ENCODE measurements around the gene HELB. TPM values are rescaled to one million over a fixed set of nuclear protein-coding genes. Genes with fewer than 3 reads are reported as not detected.

The HELB gene
- polyA plus RNA-seq, 1 donor from 2014 or later: 1.8 TPM

DNA sequence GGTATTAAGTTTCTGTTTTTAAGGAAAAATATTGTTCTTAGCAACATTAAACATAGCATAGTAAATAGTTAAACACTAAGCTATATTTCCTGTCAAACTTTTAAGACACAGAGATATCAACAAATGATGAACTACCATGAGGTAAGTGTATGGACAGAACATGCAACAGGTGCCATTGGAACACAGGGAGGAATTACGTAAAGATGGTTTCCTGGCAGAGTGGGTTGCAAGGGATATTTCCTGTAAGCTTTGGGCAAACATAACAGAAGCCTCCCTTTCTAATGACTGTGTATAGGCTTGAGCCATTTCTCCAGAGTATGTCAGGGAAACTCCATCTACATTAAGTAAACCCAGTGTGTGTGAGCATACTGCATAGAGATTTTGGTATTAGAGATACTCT is 31.7 kb upstream of the HELB start:
- Histone ChIP-seq H3K4me2 (ENCODE audit: low read length) (no peak overlapping the region), H3F3A (ENCODE audit: insufficient read depth, low read length, poor library complexity, severe bottlenecking) (no peaks in the 10 kb centered on the region), H2AFZ (ENCODE audit: low read depth, low read length) (no peak overlapping the region), H3K79me2 (replicated peaks; ENCODE audit: insufficient read depth, low read length) (no peaks in the 10 kb centered on the region), H3K9ac (ENCODE audit: low read length) (no peak overlapping the region), H3K27me3 (ENCODE audit: insufficient read depth, low read depth, low read length) (no peaks in the 10 kb centered on the region), H3K9me3 (ENCODE audit: low read length) (no peaks in the 10 kb centered on the region), H3K4me3 (ENCODE audit: low read length) (no peak overlapping the region), H4K20me1 (ENCODE audit: insufficient read depth) (no peaks in the 10 kb centered on the region), H3K9me2 (ENCODE audit: insufficient read depth, low read length) (no peaks in the 10 kb centered on the region), H3K27ac (ENCODE audit: low read length) (no peak overlapping the region), H3K36me3 (ENCODE audit: insufficient read depth, low read length) (no peaks in the 10 kb centered on the region)
- TF ChIP-seq, protein P1, sequence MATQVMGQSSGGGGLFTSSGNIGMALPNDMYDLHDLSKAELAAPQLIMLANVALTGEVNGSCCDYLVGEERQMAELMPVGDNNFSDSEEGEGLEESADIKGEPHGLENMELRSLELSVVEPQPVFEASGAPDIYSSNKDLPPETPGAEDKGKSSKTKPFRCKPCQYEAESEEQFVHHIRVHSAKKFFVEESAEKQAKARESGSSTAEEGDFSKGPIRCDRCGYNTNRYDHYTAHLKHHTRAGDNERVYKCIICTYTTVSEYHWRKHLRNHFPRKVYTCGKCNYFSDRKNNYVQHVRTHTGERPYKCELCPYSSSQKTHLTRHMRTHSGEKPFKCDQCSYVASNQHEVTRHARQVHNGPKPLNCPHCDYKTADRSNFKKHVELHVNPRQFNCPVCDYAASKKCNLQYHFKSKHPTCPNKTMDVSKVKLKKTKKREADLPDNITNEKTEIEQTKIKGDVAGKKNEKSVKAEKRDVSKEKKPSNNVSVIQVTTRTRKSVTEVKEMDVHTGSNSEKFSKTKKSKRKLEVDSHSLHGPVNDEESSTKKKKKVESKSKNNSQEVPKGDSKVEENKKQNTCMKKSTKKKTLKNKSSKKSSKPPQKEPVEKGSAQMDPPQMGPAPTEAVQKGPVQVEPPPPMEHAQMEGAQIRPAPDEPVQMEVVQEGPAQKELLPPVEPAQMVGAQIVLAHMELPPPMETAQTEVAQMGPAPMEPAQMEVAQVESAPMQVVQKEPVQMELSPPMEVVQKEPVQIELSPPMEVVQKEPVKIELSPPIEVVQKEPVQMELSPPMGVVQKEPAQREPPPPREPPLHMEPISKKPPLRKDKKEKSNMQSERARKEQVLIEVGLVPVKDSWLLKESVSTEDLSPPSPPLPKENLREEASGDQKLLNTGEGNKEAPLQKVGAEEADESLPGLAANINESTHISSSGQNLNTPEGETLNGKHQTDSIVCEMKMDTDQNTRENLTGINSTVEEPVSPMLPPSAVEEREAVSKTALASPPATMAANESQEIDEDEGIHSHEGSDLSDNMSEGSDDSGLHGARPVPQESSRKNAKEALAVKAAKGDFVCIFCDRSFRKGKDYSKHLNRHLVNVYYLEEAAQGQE (IDR thresholded peaks at IDR 0.05; ENCODE audit: borderline replicate concordance): no peak

DNA sequence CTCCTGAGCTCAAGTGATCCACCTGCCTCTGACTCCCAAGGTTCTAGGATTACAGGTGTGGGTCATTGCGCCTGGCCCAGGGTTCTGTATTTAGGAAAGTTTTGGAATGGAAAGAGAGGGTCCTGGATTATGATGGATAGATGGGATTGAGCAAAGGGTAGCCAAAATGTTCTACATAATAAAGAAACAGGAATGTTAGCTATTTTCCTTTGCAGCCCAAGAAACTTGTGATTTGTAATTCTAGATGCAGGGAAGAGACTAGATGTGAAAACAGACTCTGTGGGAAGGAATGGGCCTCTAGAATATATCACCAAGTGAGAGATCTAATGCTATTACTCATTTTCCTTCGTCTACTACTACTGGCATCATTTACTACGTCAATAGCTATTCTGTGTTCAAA is 29.6 kb upstream of the HELB start:
- Histone ChIP-seq H3K27ac (ENCODE audit: low read length) (no peak overlapping the region), H3K79me2 (replicated peaks; ENCODE audit: insufficient read depth, low read length) (no peaks in the 10 kb centered on the region), H3K36me3 (ENCODE audit: insufficient read depth, low read length) (no peaks in the 10 kb centered on the region), H2AFZ (ENCODE audit: low read depth, low read length) (no peak overlapping the region), H3K4me3 (ENCODE audit: low read length) (no peak overlapping the region), H3K9me3 (ENCODE audit: low read length) (no peaks in the 10 kb centered on the region), H3K4me2 (ENCODE audit: low read length) (no peak overlapping the region), H3K9me2 (ENCODE audit: insufficient read depth, low read length) (no peaks in the 10 kb centered on the region), H3K9ac (ENCODE audit: low read length) (no peak overlapping the region), H3K27me3 (ENCODE audit: insufficient read depth, low read depth, low read length) (no peaks in the 10 kb centered on the region), H3F3A (ENCODE audit: insufficient read depth, low read length, poor library complexity, severe bottlenecking) (no peaks in the 10 kb centered on the region), H4K20me1 (ENCODE audit: insufficient read depth) (no peaks in the 10 kb centered on the region)
- TF ChIP-seq, protein P2, sequence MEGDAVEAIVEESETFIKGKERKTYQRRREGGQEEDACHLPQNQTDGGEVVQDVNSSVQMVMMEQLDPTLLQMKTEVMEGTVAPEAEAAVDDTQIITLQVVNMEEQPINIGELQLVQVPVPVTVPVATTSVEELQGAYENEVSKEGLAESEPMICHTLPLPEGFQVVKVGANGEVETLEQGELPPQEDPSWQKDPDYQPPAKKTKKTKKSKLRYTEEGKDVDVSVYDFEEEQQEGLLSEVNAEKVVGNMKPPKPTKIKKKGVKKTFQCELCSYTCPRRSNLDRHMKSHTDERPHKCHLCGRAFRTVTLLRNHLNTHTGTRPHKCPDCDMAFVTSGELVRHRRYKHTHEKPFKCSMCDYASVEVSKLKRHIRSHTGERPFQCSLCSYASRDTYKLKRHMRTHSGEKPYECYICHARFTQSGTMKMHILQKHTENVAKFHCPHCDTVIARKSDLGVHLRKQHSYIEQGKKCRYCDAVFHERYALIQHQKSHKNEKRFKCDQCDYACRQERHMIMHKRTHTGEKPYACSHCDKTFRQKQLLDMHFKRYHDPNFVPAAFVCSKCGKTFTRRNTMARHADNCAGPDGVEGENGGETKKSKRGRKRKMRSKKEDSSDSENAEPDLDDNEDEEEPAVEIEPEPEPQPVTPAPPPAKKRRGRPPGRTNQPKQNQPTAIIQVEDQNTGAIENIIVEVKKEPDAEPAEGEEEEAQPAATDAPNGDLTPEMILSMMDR (IDR thresholded peaks at IDR 0.05; ENCODE audit: poor library complexity, severe bottlenecking): no peak
- TF ChIP-seq SMC3 (conservative IDR thresholded peaks at IDR 0.05; ENCODE audit: poor library complexity) (no peak), RAD21 (conservative IDR thresholded peaks at IDR 0.05) (no peak)

DNA sequence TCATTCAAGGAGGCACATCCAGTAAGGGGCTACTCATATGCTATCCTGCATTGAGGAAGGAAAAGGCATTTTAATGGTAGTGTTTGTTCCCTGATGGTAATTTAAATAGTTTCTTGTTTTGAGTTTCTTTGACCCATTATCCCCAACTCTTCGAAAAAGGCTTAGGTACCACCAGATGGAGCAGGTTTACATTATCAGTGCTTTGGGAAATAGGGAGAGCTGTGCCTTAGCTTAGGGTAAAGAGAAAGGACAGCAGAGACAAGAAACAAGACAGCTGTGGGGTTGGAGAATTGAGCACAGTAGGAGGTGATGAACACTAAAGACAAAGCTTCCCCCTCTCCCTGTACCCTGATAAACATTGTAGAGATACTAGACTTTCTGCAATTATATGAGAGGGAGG is 29.1 kb upstream of the HELB start:
- Histone ChIP-seq H4K20me1 (ENCODE audit: insufficient read depth) (no peaks in the 10 kb centered on the region), H3K79me2 (replicated peaks; ENCODE audit: insufficient read depth, low read length) (no peaks in the 10 kb centered on the region), H3K36me3 (ENCODE audit: insufficient read depth, low read length) (no peaks in the 10 kb centered on the region), H2AFZ (ENCODE audit: low read depth, low read length) (no peak overlapping the region), H3K27me3 (ENCODE audit: insufficient read depth, low read depth, low read length) (no peaks in the 10 kb centered on the region), H3K27ac (ENCODE audit: low read length) (no peak overlapping the region), H3K9me3 (ENCODE audit: low read length) (no peaks in the 10 kb centered on the region), H3K9me2 (ENCODE audit: insufficient read depth, low read length) (no peaks in the 10 kb centered on the region), H3K9ac (ENCODE audit: low read length) (no peak overlapping the region), H3F3A (ENCODE audit: insufficient read depth, low read length, poor library complexity, severe bottlenecking) (no peaks in the 10 kb centered on the region), H3K4me2 (ENCODE audit: low read length) (no peak overlapping the region), H3K4me3 (ENCODE audit: low read length) (no peak overlapping the region)
- TF ChIP-seq, protein P2 (IDR thresholded peaks at IDR 0.05; ENCODE audit: poor library complexity, severe bottlenecking): no peak
- no peak for TF ChIP-seq EZH2 (IDR thresholded peaks at IDR 0.05; ENCODE audit: borderline replicate concordance, insufficient read depth, low read length, poor library complexity, severe bottlenecking)
- no peak for TF ChIP-seq POLR2AphosphoS5 (IDR thresholded peaks at IDR 0.05)
- no peak for TF ChIP-seq RAD21 (conservative IDR thresholded peaks at IDR 0.05)
- no peak for TF ChIP-seq SMC3 (conservative IDR thresholded peaks at IDR 0.05; ENCODE audit: poor library complexity)
- TF ChIP-seq, protein P1 (IDR thresholded peaks at IDR 0.05; ENCODE audit: borderline replicate concordance): no peak
- no peak for TF ChIP-seq TAF1 (IDR thresholded peaks at IDR 0.05; ENCODE audit: low read depth)
- no peak for TF ChIP-seq EP300 (conservative IDR thresholded peaks at IDR 0.05; ENCODE audit: poor library complexity, severe bottlenecking)
